H9 (cell line): ENCODE measurements around the gene SPINK1. TPM values are rescaled to one million over a fixed set of nuclear protein-coding genes. Genes with fewer than 3 reads are reported as not detected.
"Not testable (repeated sequence)": the region's sequence is repeated elsewhere in the genome, so short reads cannot be mapped to it uniquely, and the experiment has no call there.

Experiments used
- DNase-seq: peaks from one replicate; pipeline ENCODE4 v3.0.0-alpha.2; 2017
- H2AFZ ChIP-seq: one replicate; pipeline ENCODE4 v1.6.1; 2013; ENCODE audit warnings: mild to moderate bottlenecking, low read length, control low read depth, moderate library complexity
- H2AK5ac ChIP-seq: 2 replicates; pipeline ENCODE4 v1.6.1; 2013; ENCODE audit warnings: low read length, control low read depth, mixed read lengths; ENCODE audit not compliant: insufficient read length
- H2BK120ac ChIP-seq: one replicate; pipeline ENCODE4 v1.6.1; 2013; ENCODE audit warnings: low read depth, mild to moderate bottlenecking, low read length, control low read depth, inconsistent platforms; ENCODE audit not compliant: poor library complexity, severe bottlenecking
- H2BK12ac ChIP-seq: 2 replicates; pipeline ENCODE4 v1.6.1; 2013; ENCODE audit warnings: low read length, control low read depth, mixed read lengths, low read depth; ENCODE audit not compliant: insufficient read length
- H2BK15ac ChIP-seq: 2 replicates; pipeline ENCODE4 v1.6.1; 2013; ENCODE audit warnings: low read depth, low read length, control low read depth
- H2BK20ac ChIP-seq: one replicate; pipeline ENCODE4 v1.6.1; 2013; ENCODE audit warnings: low read depth, mild to moderate bottlenecking, low read length, control low read depth, inconsistent platforms; ENCODE audit not compliant: poor library complexity, severe bottlenecking
- H2BK5ac ChIP-seq: 2 replicates; pipeline ENCODE4 v1.6.1; 2013; ENCODE audit warnings: low read length, control low read depth, mixed read lengths; ENCODE audit not compliant: insufficient read length
- H3K14ac ChIP-seq: 2 replicates; pipeline ENCODE4 v1.6.1; 2013; ENCODE audit warnings: low read length, control low read depth; ENCODE audit not compliant: insufficient read depth
- H3K18ac ChIP-seq: 2 replicates; pipeline ENCODE4 v1.6.1; 2013; ENCODE audit warnings: low read depth, mild to moderate bottlenecking, mixed read lengths, low read length, control low read depth; ENCODE audit not compliant: insufficient read length
- H3K23ac ChIP-seq: 2 replicates; pipeline ENCODE4 v1.6.1; 2013; ENCODE audit warnings: low read length, control low read depth, mixed read lengths, low read depth; ENCODE audit not compliant: insufficient read length
- H3K23me2 ChIP-seq: 2 replicates; pipeline ENCODE4 v1.6.1; 2013; ENCODE audit warnings: low read depth, mild to moderate bottlenecking, mixed read lengths, low read length, control low read depth; ENCODE audit not compliant: insufficient read length, poor library complexity, severe bottlenecking
- H3K27ac ChIP-seq: 2 replicates; pipeline ENCODE4 v1.5.1; 2013; ENCODE audit warnings: low read length, control low read depth, mixed read lengths, low read depth; ENCODE audit not compliant: insufficient read length
- H3K27me3 ChIP-seq: 2 replicates; pipeline ENCODE4 v1.6.1; 2013; ENCODE audit warnings: low read length, control low read depth, inconsistent platforms; ENCODE audit not compliant: insufficient read depth
- H3K4ac ChIP-seq: 2 replicates; pipeline ENCODE4 v1.6.1; 2013; ENCODE audit warnings: low read depth, mild to moderate bottlenecking, control low read depth, inconsistent platforms, low read length, moderate library complexity
- H3K4me1 ChIP-seq: 2 replicates; pipeline ENCODE4 v1.6.1; 2013; ENCODE audit warnings: low read length, control low read depth, inconsistent platforms; ENCODE audit not compliant: insufficient read depth
- H3K4me2 ChIP-seq: 2 replicates; pipeline ENCODE4 v1.6.1; 2013; ENCODE audit warnings: low read length, control low read depth, mixed read lengths; ENCODE audit not compliant: insufficient read length, insufficient read depth
- H3K56ac ChIP-seq: 2 replicates; pipeline ENCODE4 v1.6.1; 2013; ENCODE audit warnings: low read depth, mild to moderate bottlenecking, mixed read lengths, low read length, control low read depth; ENCODE audit not compliant: insufficient read length
- H3K79me1 ChIP-seq: 2 replicates; pipeline ENCODE4 v1.6.1; 2013; ENCODE audit warnings: low read depth, mild to moderate bottlenecking, moderate library complexity, low read length, control low read depth, inconsistent platforms; ENCODE audit not compliant: insufficient read depth, poor library complexity, severe bottlenecking
- H3K79me2 ChIP-seq: 2 replicates; pipeline ENCODE4 v1.6.1; 2013; ENCODE audit warnings: low read length, control low read depth, inconsistent platforms; ENCODE audit not compliant: insufficient read depth
- H3K9ac ChIP-seq: 2 replicates; pipeline ENCODE4 v1.6.1; 2013; ENCODE audit warnings: low read length, control low read depth, mixed read lengths; ENCODE audit not compliant: insufficient read length; ENCODE audit errors: extremely low read depth
- H3K9me3 ChIP-seq: one replicate; pipeline ENCODE4 v1.6.1; 2013; ENCODE audit warnings: low read depth, low read length, inconsistent platforms; ENCODE audit not compliant: control insufficient read depth
- H3T11ph ChIP-seq: one replicate; pipeline ENCODE4 v1.6.1; 2013; ENCODE audit warnings: mild to moderate bottlenecking, low read length, control low read depth, inconsistent platforms
- H4K20me1 ChIP-seq: one replicate; pipeline ENCODE4 v1.6.1; 2013; ENCODE audit not compliant: control insufficient read depth, insufficient read length, insufficient read depth
- H4K5ac ChIP-seq: 2 replicates; pipeline ENCODE4 v1.6.1; 2013; ENCODE audit warnings: low read depth, mild to moderate bottlenecking, mixed read lengths, low read length, control low read depth; ENCODE audit not compliant: insufficient read length
- H4K8ac ChIP-seq: replicated peaks from 2 replicates; pipeline ENCODE4 v1.6.1; 2013; ENCODE audit warnings: low read length, control low read depth, mixed read lengths, low read depth; ENCODE audit not compliant: insufficient read length
- H4K91ac ChIP-seq: 2 replicates; pipeline ENCODE4 v1.6.1; 2013; ENCODE audit warnings: low read depth, mild to moderate bottlenecking, moderate library complexity, mixed read lengths, low read length, control low read depth; ENCODE audit not compliant: insufficient read length
- H3K27ac Mint-ChIP-seq, 3 experiments: 2 replicates in 2 of 3; 3 replicates in 1 of 3; pipeline ENCODE4 v1.8.0; 2020 to 2021; ENCODE audit warnings: mixed read lengths in 3 of 3, mild to moderate bottlenecking in 1 of 3, moderate library complexity in 1 of 3
- H3K27me3 Mint-ChIP-seq: 2 replicates; pipeline ENCODE4 v1.8.0; 2021; ENCODE audit warnings: low read depth, mild to moderate bottlenecking, moderate library complexity, mixed read lengths
- H3K36me3 Mint-ChIP-seq, 3 experiments: 2 replicates in 2 of 3; 3 replicates in 1 of 3; pipeline ENCODE4 v1.8.0; 2020 to 2021; ENCODE audit warnings: low read depth in 3 of 3, mixed read lengths in 3 of 3; ENCODE audit not compliant: insufficient read depth in 1 of 3
- H3K4me1 Mint-ChIP-seq, 2 experiments: 2 replicates each; pipeline ENCODE4 v1.8.0; 2020; ENCODE audit warnings: mixed read lengths in 2 of 2
- H3K4me3 Mint-ChIP-seq, 2 experiments: 2 replicates in 1 of 2; 3 replicates in 1 of 2; pipeline ENCODE4 v1.8.0; 2020 to 2021; ENCODE audit warnings: mild to moderate bottlenecking in 2 of 2, mixed read lengths in 2 of 2, moderate library complexity in 1 of 2
- H3K9me3 Mint-ChIP-seq, 2 experiments: 2 replicates in 1 of 2; 3 replicates in 1 of 2; pipeline ENCODE4 v1.8.0; 2020; ENCODE audit warnings: mild to moderate bottlenecking in 2 of 2, mixed read lengths in 2 of 2, moderate library complexity in 1 of 2
- WGBS: extraction: QIAGEN DNeasy Blood & Tissue Kit; methylation state at CpG from one replicate; pipeline ENCODE4 v1.1.7; 2013; ENCODE audit warnings: missing lambda C conversion rate, low lambda C conversion rate, mixed read lengths; ENCODE audit not compliant: insufficient read length; ENCODE audit errors: extremely low coverage; 5-methylcytosine and 5-hydroxymethylcytosine counted together
- total RNA-seq: library from RNA; stranded (reverse); gene quantifications from 2 replicates; pipeline ENCODE4 v1.2.1, GENCODE V29; 2021

Gene SPINK1
- total RNA-seq, 1 experiment from 2014 or later, result 3.1 TPM

DNA sequence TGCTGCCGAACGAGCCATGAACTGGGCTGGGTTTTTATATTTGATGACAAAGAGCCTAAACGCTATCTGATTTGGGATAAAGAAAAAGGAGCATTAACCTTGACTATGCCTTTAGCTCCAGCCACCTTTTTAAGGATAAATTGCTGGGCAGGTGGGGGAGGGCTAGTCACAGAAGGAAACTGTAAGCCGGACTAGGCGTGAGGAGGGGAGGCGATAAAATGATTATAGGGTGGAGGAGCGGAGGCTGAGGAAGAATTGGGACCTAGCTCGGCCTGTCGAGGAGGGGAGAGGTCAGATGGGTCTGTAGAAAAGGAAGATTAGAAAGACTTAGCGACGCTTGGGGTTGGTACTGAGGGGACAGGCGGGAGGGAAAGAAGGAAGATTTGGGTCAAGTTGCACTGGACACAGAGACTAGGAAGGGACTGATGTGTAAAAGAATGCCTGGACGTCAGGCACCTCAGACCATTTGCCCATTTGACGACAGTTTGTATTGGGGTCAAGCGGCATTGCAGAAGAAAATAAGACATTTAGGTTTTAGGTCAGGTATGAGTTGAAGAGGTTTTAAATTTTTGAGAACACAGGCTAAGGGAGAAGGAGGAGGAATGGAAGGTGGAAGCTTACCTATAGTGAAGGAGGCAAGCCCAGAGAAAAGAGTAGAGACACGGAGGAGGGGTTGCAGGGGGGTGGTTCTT lies 41.4 kb upstream of the SPINK1 start:
- Histone ChIP-seq H3K4me2 (peak overlapping the region; percentile 38), H3K14ac (peak overlapping the region; percentile 85; the same call in 1 of the 2 replicates), H3K27ac (peak overlapping the region; percentile 89), H3K79me2 (peaks cover 16% of the 10 kb centered on the region; the same call in 1 of the 2 replicates), H3K18ac (peak overlapping the region; percentile 80), H3K9ac (peak overlapping the region; percentile 98)
- H3K27me3 ChIP-seq, H3K27me3 Mint-ChIP-seq, H3K23me2 ChIP-seq, H3K56ac ChIP-seq, H2AK5ac ChIP-seq, H3K4me1 ChIP-seq, H3K9me3 Mint-ChIP-seq, H4K8ac ChIP-seq, H2BK12ac ChIP-seq, H4K91ac ChIP-seq, H2BK15ac ChIP-seq, H2AFZ ChIP-seq, H4K20me1 ChIP-seq, H2BK20ac ChIP-seq, H3K9me3 ChIP-seq, H3K4ac ChIP-seq, H3K23ac ChIP-seq, H3T11ph ChIP-seq, H3K79me1 ChIP-seq, H2BK5ac ChIP-seq, H4K5ac ChIP-seq, DNase-seq, H2BK120ac ChIP-seq: not testable (repeated sequence)
- WGBS, result no CpG with 5 or more reads among the region's 16 CpGs
- Mint-ChIP-seq H3K4me1 (peaks cover 68 to 77% of the 10 kb centered on the region in 2 experiments), H3K36me3 (peaks cover 10 to 58% (median 22%) of the 10 kb centered on the region in 3 experiments), H3K4me3 (peak overlapping the region; percentile 64 to 92), H3K27ac (peak overlapping the region; percentile 76 to 98 (median 93))

DNA sequence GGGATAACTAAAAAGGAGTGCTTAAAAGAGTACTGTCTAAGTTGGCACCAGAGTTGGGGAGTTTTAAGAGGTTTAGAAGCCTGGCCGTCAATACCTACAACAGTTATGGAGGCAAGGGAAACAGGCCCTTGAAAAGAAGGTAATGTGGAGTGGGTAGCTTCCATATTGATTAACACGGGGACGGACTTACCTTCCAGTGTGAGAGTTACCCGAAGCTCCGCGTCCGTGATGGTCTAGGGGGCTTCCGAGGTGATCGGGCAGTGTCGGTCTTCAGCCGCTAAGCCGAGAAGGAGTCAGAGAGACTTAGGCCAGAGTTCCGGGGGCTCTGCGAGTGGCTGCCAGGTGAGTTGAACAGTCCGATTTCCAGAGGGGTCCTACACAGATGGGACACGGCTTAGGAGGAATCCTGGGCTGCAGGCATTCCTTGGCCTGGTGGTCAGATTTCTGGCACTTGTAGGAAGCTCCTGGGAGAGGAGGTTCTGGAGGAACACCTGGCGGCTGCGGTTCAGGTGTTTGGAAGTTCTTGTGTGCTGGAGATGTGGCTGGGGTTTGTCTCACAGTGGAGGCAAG lies 40.6 kb upstream of the SPINK1 start:
- H2BK20ac ChIP-seq, H3K4me1 ChIP-seq, H3K79me1 ChIP-seq, H3K56ac ChIP-seq, H4K8ac ChIP-seq, H3K9me3 ChIP-seq, DNase-seq, H3K4ac ChIP-seq, H3K9me3 Mint-ChIP-seq, H4K91ac ChIP-seq, H2BK12ac ChIP-seq, H3K23ac ChIP-seq, H2BK120ac ChIP-seq, H4K5ac ChIP-seq, H2BK5ac ChIP-seq, H4K20me1 ChIP-seq, H3K27me3 ChIP-seq, H3K23me2 ChIP-seq, H3T11ph ChIP-seq, H3K27me3 Mint-ChIP-seq, H2AK5ac ChIP-seq, H2AFZ ChIP-seq, H2BK15ac ChIP-seq: not testable (repeated sequence)
- Histone ChIP-seq H3K4me2 (peak overlapping the region; percentile 80), H3K79me2 (peaks cover 16% of the 10 kb centered on the region; the same call in 1 of the 2 replicates), H3K9ac (peak overlapping the region; percentile 85), H3K27ac (peak overlapping the region; percentile 84), H3K18ac (peak overlapping the region; percentile 18), H3K14ac (peak overlapping the region; percentile 85; the same call in 1 of the 2 replicates)
- no CpG with 5 or more reads among the region's 18 CpGs for WGBS
- H3K27ac Mint-ChIP-seq, result peak overlapping the region; percentile 92 to 98 (median 93)
- H3K36me3 Mint-ChIP-seq, result peaks cover 10 to 65% (median 24%) of the 10 kb centered on the region in 3 experiments
- H3K4me3 Mint-ChIP-seq, result peak overlapping the region; percentile 64 to 92; a peak in 4 of 5 replicates
- peaks cover 69 to 85% of the 10 kb centered on the region in 2 experiments for H3K4me1 Mint-ChIP-seq
